ENCODE results near the gene GP1BA. TPM values are rescaled to one million over a fixed set of nuclear protein-coding genes. Genes with fewer than 3 reads are reported as not detected.

GP1BA gene
- total RNA-seq, 1 donor from 2014 or later = not detected

DNA sequence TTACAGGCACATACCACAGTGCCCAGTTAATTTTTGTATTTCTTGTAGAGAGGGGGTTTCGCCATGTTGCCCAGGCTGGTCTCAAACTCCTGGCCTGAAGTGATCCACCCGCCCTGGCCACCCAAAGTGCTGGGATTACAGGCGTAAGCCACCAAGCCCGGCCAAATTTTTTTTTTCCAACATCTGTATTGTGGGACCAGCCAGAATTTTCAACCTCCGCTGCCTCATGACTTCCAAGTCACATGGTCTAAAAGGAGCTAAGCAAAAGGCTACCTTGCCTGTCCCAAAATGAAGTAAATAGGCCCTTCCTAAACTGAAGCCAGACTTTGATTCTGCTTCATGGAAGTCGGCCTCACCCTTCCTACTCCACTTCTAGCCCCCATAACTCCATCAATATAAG lies 39.7 kb downstream of the GP1BA start:
- no peaks in the 10 kb centered on the region for H3K9me3 Mint-ChIP-seq
- H3K4me1 Mint-ChIP-seq (ENCODE audit: unreplicated experiment) = peaks cover 28% of the 10 kb centered on the region
- no peak overlapping the region for H3K4me3 Mint-ChIP-seq
- DNase-seq (ENCODE audit: extremely low spot score, unreplicated experiment) = no peak
- TF ChIP-seq CTCF (conservative IDR thresholded peaks at IDR 0.05) = no peak
- H3K27ac Mint-ChIP-seq = no peak overlapping the region
- no peaks in the 10 kb centered on the region for H3K27me3 Mint-ChIP-seq
- H3K36me3 Mint-ChIP-seq = peaks cover 23% of the 10 kb centered on the region

- no peaks in the 10 kb centered on the region for H3K9me3 Mint-ChIP-seq
- TF ChIP-seq CTCF (conservative IDR thresholded peaks at IDR 0.05) = no peak
- H3K27ac Mint-ChIP-seq = no peak overlapping the region
- H3K4me1 Mint-ChIP-seq (ENCODE audit: unreplicated experiment) = peaks cover 28% of the 10 kb centered on the region
- peaks cover 23% of the 10 kb centered on the region for H3K36me3 Mint-ChIP-seq
- DNase-seq (ENCODE audit: extremely low spot score, unreplicated experiment) = no peak
- no peaks in the 10 kb centered on the region for H3K27me3 Mint-ChIP-seq
- H3K4me3 Mint-ChIP-seq = no peak overlapping the region
These were observed 40.2 kb downstream of the GP1BA start for GRCh38 chr17:4972322-4972721.

GRCh38 chr17:4972752-4973151 lies 40.7 kb downstream of the GP1BA start:
- TF ChIP-seq CTCF (conservative IDR thresholded peaks at IDR 0.05) = no peak
- no peak for DNase-seq (ENCODE audit: extremely low spot score, unreplicated experiment)
- H3K27ac Mint-ChIP-seq = no peak overlapping the region
- peaks cover 28% of the 10 kb centered on the region for H3K4me1 Mint-ChIP-seq (ENCODE audit: unreplicated experiment)
- no peak overlapping the region for H3K4me3 Mint-ChIP-seq
- H3K9me3 Mint-ChIP-seq = no peaks in the 10 kb centered on the region
- H3K36me3 Mint-ChIP-seq = peaks cover 23% of the 10 kb centered on the region
- H3K27me3 Mint-ChIP-seq = no peaks in the 10 kb centered on the region

DNA sequence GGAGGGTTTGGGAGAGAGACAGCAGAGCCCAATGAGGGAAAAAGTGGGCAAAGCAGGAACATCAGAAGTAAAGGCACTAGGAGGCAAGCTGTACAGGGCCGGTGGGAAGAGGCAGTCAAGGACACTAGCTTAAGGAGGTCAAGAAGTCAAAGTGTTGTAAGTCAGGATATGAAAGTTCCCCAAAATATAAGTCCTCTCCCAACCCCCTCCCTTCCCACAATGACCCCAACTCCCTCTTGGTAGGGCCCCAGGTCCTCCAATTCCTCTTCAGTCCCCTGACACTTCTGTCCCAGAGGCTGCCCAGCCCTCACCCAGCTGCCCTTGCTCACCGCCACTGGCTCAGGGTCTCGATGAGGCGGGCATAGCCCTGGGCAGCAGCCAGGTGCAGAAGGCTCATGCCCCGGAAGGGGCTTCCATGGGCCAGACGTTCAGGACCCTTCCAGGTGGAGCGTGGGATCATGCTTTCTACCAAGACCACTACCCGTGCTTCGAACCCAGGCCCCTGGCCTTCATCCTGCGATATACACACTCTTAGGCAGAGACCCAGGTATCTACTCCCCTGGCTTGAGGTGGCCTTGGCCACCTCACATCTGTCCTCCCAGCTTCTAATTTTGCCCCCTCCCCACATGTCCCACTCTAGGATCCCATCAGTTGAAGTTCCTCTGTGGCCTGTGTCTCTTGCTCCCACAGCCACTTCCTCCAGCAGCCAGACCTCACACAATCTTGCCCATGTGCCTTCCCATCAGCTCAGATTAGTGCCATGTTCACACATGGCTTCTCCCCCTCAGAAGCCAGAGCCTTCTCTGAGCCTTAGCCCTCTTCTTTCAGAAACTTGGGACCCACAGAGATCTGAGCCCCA lies 41.4 kb downstream of the GP1BA start:
- Mint-ChIP-seq H3K27ac (no peak overlapping the region), H3K27me3 (no peaks in the 10 kb centered on the region), H3K9me3 (no peaks in the 10 kb centered on the region), H3K4me1 (ENCODE audit: unreplicated experiment) (peaks cover 28% of the 10 kb centered on the region), H3K36me3 (peaks cover 23% of the 10 kb centered on the region), H3K4me3 (no peak overlapping the region)
- no peak for TF ChIP-seq CTCF (conservative IDR thresholded peaks at IDR 0.05)
- DNase-seq (ENCODE audit: extremely low spot score, unreplicated experiment) = no peak

- no peak for DNase-seq (ENCODE audit: extremely low spot score, unreplicated experiment)
- no peaks in the 10 kb centered on the region for H3K27me3 Mint-ChIP-seq
These were observed 42.1 kb downstream of the GP1BA start for GRCh38 chr17:4974115-4974670.

More at GRCh38 chr17:4974115-4974670, 42.1 kb downstream of the GP1BA start:
- peaks cover 22% of the 10 kb centered on the region for H3K36me3 Mint-ChIP-seq
- no peak overlapping the region for H3K4me3 Mint-ChIP-seq
- H3K9me3 Mint-ChIP-seq = no peaks in the 10 kb centered on the region
- TF ChIP-seq CTCF (conservative IDR thresholded peaks at IDR 0.05) = no peak
- peaks cover 21% of the 10 kb centered on the region for H3K4me1 Mint-ChIP-seq (ENCODE audit: unreplicated experiment)
- no peak overlapping the region for H3K27ac Mint-ChIP-seq

All from type B pancreatic cell (in vitro differentiated cells).